Natural killer cell (primary cell): ENCODE results near the gene PHF20. TPM values are rescaled to one million over a fixed set of nuclear protein-coding genes. Genes with fewer than 3 reads are reported as not detected.
A peak's percentile ranks its signal among the peaks of the same experiment; 100 is the strongest.

Experiments
- ATAC-seq, 3 donors: fragments of 150-1000 bp in 2 of 3; fragments of 200-7000 bp in 1 of 3; cut with Tn5 transposase; 1 replicate in 1 of 3; 2 replicates in 2 of 3; pipeline ENCODE4 v1.10.0; 2021; ENCODE audit warnings: mild to moderate bottlenecking in 2 of 3, moderate library complexity in 2 of 3
- DNase-seq, 2 donors: peaks; one replicate each; pipeline versions ENCODE4 v3.0.0 to v3.0.0-alpha.2; 2013 to 2021; ENCODE audit warnings: mixed read lengths in 1 of 2
- H3K27ac ChIP-seq: one replicate; pipeline ENCODE4 v1.5.1; 2013; ENCODE audit warnings: mild to moderate bottlenecking, low read length
- H3K27me3 ChIP-seq: one replicate; pipeline ENCODE4 v1.6.1; 2013; ENCODE audit warnings: low read length; ENCODE audit not compliant: control insufficient read depth, insufficient read depth
- H3K36me3 ChIP-seq: one replicate; pipeline ENCODE4 v1.6.1; 2013; ENCODE audit warnings: low read length; ENCODE audit not compliant: control insufficient read depth, insufficient read depth
- H3K4me1 ChIP-seq: one replicate; pipeline ENCODE4 v1.6.1; 2013; ENCODE audit warnings: low read length; ENCODE audit not compliant: control insufficient read depth, insufficient read depth
- H3K4me3 ChIP-seq: one replicate; pipeline ENCODE4 v1.5.1; 2013; ENCODE audit warnings: low read length
- H3K9me3 ChIP-seq: one replicate; pipeline ENCODE4 v1.6.1; 2013; ENCODE audit warnings: low read length; ENCODE audit not compliant: control insufficient read depth, insufficient read depth
- H3K27ac Mint-ChIP-seq, 2 donors: one replicate each; pipeline ENCODE4 v1.8.0; 2022; ENCODE audit warnings: mild to moderate bottlenecking in 2 of 2, mixed read lengths in 2 of 2, moderate library complexity in 1 of 2
- H3K27me3 Mint-ChIP-seq, 2 donors: one replicate each; pipeline ENCODE4 v1.8.0; 2022; ENCODE audit warnings: low read depth in 2 of 2, mixed read lengths in 2 of 2
- H3K36me3 Mint-ChIP-seq: one replicate; pipeline ENCODE4 v1.8.0; 2022; ENCODE audit warnings: mixed read lengths
- H3K4me1 Mint-ChIP-seq, 2 donors: one replicate each; pipeline ENCODE4 v1.8.0; 2022; ENCODE audit warnings: mixed read lengths in 2 of 2
- H3K4me3 Mint-ChIP-seq: one replicate; pipeline ENCODE4 v1.8.0; 2022; ENCODE audit warnings: mild to moderate bottlenecking, moderate library complexity, mixed read lengths
- H3K9me3 Mint-ChIP-seq, 2 donors: one replicate each; pipeline ENCODE4 v1.8.0; 2022; ENCODE audit warnings: mixed read lengths in 2 of 2
- WGBS: methylation state at CpG from one replicate; pipeline ENCODE4 v1.1.7; 2013; ENCODE audit warnings: missing lambda C conversion rate; ENCODE audit not compliant: insufficient coverage; 5-methylcytosine and 5-hydroxymethylcytosine counted together
- intact Hi-C: fragments of 100-400 bp; cut with micrococcal nuclease; formaldehyde crosslinking; loops from one replicate; pipeline ENCODE4 v1.14.2; 2022
- total RNA-seq, 4 donors: library from RNA; stranded (reverse); fragments of 120-200 nt in 1 of 4; gene quantifications; one replicate each; pipeline versions ENCODE4 v1.2.3 to v1.2.4, GENCODE V29; 2013 to 2022
- TF ChIP-seq, protein P1 (sequence below): fragments of 200-600 bp; IDR thresholded peaks from one replicate; pipeline ENCODE4 v1.8.0; 2022; ENCODE audit warnings: antibody characterized with exemption

The PHF20 gene
- total RNA-seq, 3 donors from 2014 or later (not counting 1 experiment from before 2014, with no cell fraction given), result 151 to 165 (median 161) TPM

DNA sequence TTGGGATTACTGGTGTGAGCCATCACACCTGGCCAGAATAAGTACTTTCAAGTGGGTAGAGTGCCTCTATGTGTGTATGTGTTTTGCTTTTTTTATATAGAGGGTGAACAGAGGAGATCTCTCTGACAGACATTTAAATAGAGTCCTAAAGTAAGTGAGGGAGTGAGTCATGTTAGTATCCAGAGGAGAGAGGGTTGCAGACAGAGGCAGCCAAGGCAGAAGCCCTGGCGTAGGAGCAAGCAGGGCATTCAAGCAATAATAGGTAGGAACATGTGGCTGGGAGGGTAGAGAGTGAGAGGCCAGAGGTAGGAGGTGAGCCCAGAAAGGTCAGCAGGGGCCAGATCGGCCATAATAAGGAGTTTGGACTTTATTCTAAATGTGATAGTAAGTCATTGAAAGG lies 48.9 kb downstream of the PHF20 start:
- peaks cover 26 to 33% of the 10 kb centered on the region in 2 donors for H3K4me1 Mint-ChIP-seq
- TF ChIP-seq, protein P1, sequence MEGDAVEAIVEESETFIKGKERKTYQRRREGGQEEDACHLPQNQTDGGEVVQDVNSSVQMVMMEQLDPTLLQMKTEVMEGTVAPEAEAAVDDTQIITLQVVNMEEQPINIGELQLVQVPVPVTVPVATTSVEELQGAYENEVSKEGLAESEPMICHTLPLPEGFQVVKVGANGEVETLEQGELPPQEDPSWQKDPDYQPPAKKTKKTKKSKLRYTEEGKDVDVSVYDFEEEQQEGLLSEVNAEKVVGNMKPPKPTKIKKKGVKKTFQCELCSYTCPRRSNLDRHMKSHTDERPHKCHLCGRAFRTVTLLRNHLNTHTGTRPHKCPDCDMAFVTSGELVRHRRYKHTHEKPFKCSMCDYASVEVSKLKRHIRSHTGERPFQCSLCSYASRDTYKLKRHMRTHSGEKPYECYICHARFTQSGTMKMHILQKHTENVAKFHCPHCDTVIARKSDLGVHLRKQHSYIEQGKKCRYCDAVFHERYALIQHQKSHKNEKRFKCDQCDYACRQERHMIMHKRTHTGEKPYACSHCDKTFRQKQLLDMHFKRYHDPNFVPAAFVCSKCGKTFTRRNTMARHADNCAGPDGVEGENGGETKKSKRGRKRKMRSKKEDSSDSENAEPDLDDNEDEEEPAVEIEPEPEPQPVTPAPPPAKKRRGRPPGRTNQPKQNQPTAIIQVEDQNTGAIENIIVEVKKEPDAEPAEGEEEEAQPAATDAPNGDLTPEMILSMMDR, result no peak
- Histone ChIP-seq H3K4me3 (no peak overlapping the region), H3K36me3 (peaks cover 6% of the 10 kb centered on the region), H3K9me3 (no peaks in the 10 kb centered on the region), H3K27ac (no peak overlapping the region), H3K27me3 (no peaks in the 10 kb centered on the region), H3K4me1 (no peaks in the 10 kb centered on the region)
- H3K4me3 Mint-ChIP-seq, result no peak overlapping the region
- no peaks in the 10 kb centered on the region for H3K27me3 Mint-ChIP-seq
- H3K9me3 Mint-ChIP-seq, result no peaks in the 10 kb centered on the region
- no peaks in the 10 kb centered on the region for H3K36me3 Mint-ChIP-seq
- 91% methylated on average over 2 of the region's 2 CpGs for WGBS
- peak overlapping the region in 1 of 2 donors; percentile 54 for H3K27ac Mint-ChIP-seq
- DNase-seq (no peak), ATAC-seq (no peak)
- intact Hi-C loops, result no loop called here

DNA sequence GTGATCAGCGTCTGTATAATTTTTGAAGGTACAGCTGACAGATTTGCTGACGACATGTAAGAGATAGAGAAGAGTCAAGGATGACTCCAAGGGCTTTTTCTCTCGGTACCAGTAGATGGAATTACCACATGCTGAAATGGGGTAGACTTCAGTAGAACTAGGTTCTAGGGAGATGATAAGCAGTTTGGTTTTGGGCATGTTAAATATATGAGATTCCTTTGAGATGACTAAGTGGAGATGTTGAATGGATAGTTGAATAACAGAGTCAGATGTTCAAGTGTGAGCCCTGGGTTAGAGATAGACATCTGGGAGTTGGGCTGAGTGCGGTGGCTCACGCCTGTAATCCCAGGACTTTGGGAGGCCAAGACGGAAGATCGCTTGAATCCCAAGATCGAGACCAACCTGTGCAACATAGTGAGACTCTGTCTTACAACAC lies 50.0 kb downstream of the PHF20 start:
- Mint-ChIP-seq H3K9me3 (no peaks in the 10 kb centered on the region), H3K36me3 (no peaks in the 10 kb centered on the region), H3K4me3 (no peak overlapping the region), H3K4me1 (peaks cover 33 to 40% of the 10 kb centered on the region in 2 donors), H3K27ac (peak overlapping the region; percentile 9 to 33), H3K27me3 (no peaks in the 10 kb centered on the region)
- TF ChIP-seq, protein P1, result no peak
- Histone ChIP-seq H3K27me3 (no peaks in the 10 kb centered on the region), H3K4me1 (no peaks in the 10 kb centered on the region), H3K27ac (no peak overlapping the region), H3K4me3 (no peak overlapping the region), H3K9me3 (no peaks in the 10 kb centered on the region), H3K36me3 (peaks cover 5% of the 10 kb centered on the region)
- ATAC-seq (no peak), DNase-seq (no peak)
- intact Hi-C loops, result no loop called here
- 97% methylated on average over 7 of the region's 8 CpGs for WGBS

DNA sequence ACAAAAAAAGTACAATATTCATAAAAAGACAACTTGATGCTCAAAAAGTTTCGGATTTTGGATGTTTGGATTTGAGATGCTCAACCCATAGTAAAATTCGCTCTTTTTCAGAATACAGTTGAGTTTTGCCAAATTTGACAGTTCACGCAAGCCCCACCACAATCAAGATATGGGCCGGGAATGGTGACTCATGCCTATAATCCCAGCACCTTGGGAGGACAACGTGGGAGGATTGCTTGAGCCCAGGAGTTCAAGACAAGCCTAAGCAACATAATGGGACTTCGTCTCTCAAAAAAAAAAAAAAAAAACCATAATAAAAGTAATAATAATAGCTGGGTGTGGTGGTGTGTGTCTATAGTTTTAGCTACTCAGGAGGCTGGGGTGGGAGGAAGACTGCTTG lies 51.3 kb downstream of the PHF20 start:
- H3K4me3 ChIP-seq, result no peak overlapping the region
- Mint-ChIP-seq H3K9me3 (no peaks in the 10 kb centered on the region), H3K27ac (no peak overlapping the region), H3K27me3 (no peaks in the 10 kb centered on the region), H3K4me1 (peaks cover 33 to 47% of the 10 kb centered on the region in 2 donors), H3K4me3 (no peak overlapping the region), H3K36me3 (no peaks in the 10 kb centered on the region)
- H3K9me3 ChIP-seq, result no peaks in the 10 kb centered on the region
- DNase-seq (no peak), ATAC-seq (no peak)
- WGBS, result 100% methylated on average over 4 of the region's 6 CpGs
- H3K4me1 ChIP-seq, result no peaks in the 10 kb centered on the region
- no peaks in the 10 kb centered on the region for H3K27me3 ChIP-seq
- H3K36me3 ChIP-seq, result peaks cover 5% of the 10 kb centered on the region
- intact Hi-C loops, result no loop called here
- no peak overlapping the region for H3K27ac ChIP-seq
- TF ChIP-seq, protein P1, result no peak

DNA sequence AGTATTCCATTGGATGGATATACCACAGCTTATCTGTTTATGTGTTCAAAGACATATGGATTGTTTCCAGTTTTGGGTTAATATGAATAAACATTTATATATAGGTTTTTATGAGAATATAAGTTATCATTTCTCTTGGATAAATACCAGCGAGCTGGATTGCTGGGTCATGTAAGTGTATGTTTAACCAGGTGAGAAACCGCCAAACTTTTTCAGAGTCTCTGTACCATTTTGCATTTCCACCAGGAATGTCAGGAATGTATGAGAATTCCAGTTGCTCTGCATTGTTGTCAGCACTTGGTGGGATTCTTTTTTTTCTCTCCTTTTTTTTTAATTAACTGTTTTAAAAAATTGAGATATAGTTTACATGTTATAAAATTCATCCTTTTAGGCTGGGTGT lies 52.1 kb downstream of the PHF20 start:
- DNase-seq (no peak), ATAC-seq (no peak)
- H3K27ac ChIP-seq, result no peak overlapping the region
- Mint-ChIP-seq H3K9me3 (no peaks in the 10 kb centered on the region), H3K27me3 (no peaks in the 10 kb centered on the region), H3K27ac (no peak overlapping the region), H3K4me3 (no peak overlapping the region), H3K36me3 (no peaks in the 10 kb centered on the region), H3K4me1 (peaks cover 32 to 49% of the 10 kb centered on the region in 2 donors)
- H3K4me1 ChIP-seq, result no peaks in the 10 kb centered on the region
- TF ChIP-seq, protein P1, result no peak
- no peaks in the 10 kb centered on the region for H3K9me3 ChIP-seq
- H3K4me3 ChIP-seq, result no peak overlapping the region
- H3K27me3 ChIP-seq, result no peaks in the 10 kb centered on the region
- H3K36me3 ChIP-seq, result peaks cover 5% of the 10 kb centered on the region
- intact Hi-C loops, result no loop called here
- WGBS, result 95% methylated on average over 2 of the region's 2 CpGs
